HEK293T (cell line): ENCODE data around the gene SYT7.

Source experiments
- BHLHE40 ChIP-seq: fragments of 450-650 bp; IDR thresholded peaks from 2 replicates; pipeline ENCODE4 v1.6.1; 2016; ENCODE audit warnings: mild to moderate bottlenecking, moderate library complexity, borderline replicate concordance
- ELF4 ChIP-seq: fragments of 450-650 bp; IDR thresholded peaks from 2 replicates; pipeline ENCODE4 v1.6.1; 2017; ENCODE audit warnings: antibody characterized with exemption
- FOXA1 ChIP-seq: fragments of 450-650 bp; IDR thresholded peaks from 2 replicates; pipeline ENCODE4 v1.6.1; 2016; ENCODE audit warnings: mild to moderate bottlenecking
- FOXK2 ChIP-seq: fragments of 450-650 bp; IDR thresholded peaks from 2 replicates; pipeline ENCODE4 v1.6.1; 2016; ENCODE audit warnings: mild to moderate bottlenecking
- LEF1 ChIP-seq: fragments of 450-650 bp; IDR thresholded peaks from 2 replicates; pipeline ENCODE4 v1.6.1; 2017; ENCODE audit warnings: mild to moderate bottlenecking, borderline replicate concordance
- NFRKB ChIP-seq: fragments of 450-650 bp; IDR thresholded peaks from 2 replicates; pipeline ENCODE4 v1.6.1; 2016; ENCODE audit warnings: mild to moderate bottlenecking, moderate library complexity
- PKNOX1 ChIP-seq: fragments of 450-650 bp; IDR thresholded peaks from 2 replicates; pipeline ENCODE4 v1.6.1; 2016
- SP1 ChIP-seq: fragments of 450-650 bp; IDR thresholded peaks from 2 replicates; pipeline ENCODE4 v1.6.1; 2017
- SUZ12 ChIP-seq: fragments of 450-650 bp; IDR thresholded peaks from 2 replicates; pipeline ENCODE4 v1.6.1; 2016; ENCODE audit warnings: mild to moderate bottlenecking
- TARDBP ChIP-seq: fragments of 450-650 bp; IDR thresholded peaks from 2 replicates; pipeline ENCODE4 v1.6.1; 2016
- ZNF384 ChIP-seq: fragments of 450-650 bp; IDR thresholded peaks from 2 replicates; pipeline ENCODE4 v1.6.1; 2016

GRCh38 chr11:61580271-61580888 lies 496 bp downstream of the SYT7 start:
- TF ChIP-seq SP1 (no peak), BHLHE40 (no peak), ELF4 (no peak), TARDBP (no peak), SUZ12 (no peak), ZNF384 (no peak), PKNOX1 (no peak), FOXK2 (no peak), LEF1 (no peak), FOXA1 (no peak), NFRKB (no peak)
